Measurements from ENCODE around the gene ACOT7.

DNA sequence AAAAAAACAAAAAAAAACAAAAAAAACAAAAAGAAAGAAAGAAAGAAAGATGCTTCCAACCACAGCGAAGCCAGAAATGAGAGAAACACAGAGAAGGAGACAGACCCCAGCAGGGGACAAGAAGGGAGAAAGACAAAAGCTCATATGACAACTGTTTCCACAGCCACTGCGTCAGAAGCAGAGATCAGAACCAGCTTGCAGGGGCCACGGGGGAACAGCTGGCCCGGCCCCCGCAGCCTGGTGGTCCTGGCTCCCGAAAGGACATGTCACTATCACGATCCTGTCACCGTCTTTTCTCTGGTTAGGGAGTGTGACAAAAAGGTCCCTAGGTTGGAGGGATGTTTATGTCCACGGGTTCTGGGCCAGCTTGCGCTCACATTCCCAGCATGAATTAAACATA lies 60.7 kb downstream of the ACOT7 start:
- TF ChIP-seq CTCF (IDR thresholded peaks at IDR 0.05; ENCODE audit: insufficient read depth, low read length, poor library complexity, severe bottlenecking): no peak
- TF ChIP-seq EZH2phosphoT487 (conservative IDR thresholded peaks at IDR 0.05; ENCODE audit: low read length): no peak

Data from SU-DHL-6 (cell line).